Uterus (tissue), 2 donors: Measurements from ENCODE around the gene KRT2.

Experiments
- CTCF ChIP-seq, 4 experiments: fragments of 200-600 bp in 2 of 4; fragments of 450-650 bp in 2 of 4; sonication (generic) in 2 of 4; IDR thresholded peaks; one replicate each; pipeline ENCODE4 v1.5.1; 2016 to 2019; ENCODE audit warnings: antibody characterized with exemption in 4 of 4, mild to moderate bottlenecking in 2 of 4, moderate library complexity in 1 of 4
- POLR2A ChIP-seq, 2 donors: fragments of 450-650 bp; IDR thresholded peaks; one replicate each; pipeline ENCODE4 v1.6.1; 2016; ENCODE audit warnings: antibody characterized with exemption in 2 of 2, mild to moderate bottlenecking in 1 of 2, moderate library complexity in 1 of 2

- TF ChIP-seq POLR2A (IDR thresholded peaks at IDR 0.05) (no peak), CTCF (IDR thresholded peaks at IDR 0.05) (no peak)
Observed at GRCh38 chr12:52699960-52700359, 47.9 kb upstream of the KRT2 start.
